HepG2 (cell line): ENCODE measurements around the gene ADGRG6. TPM values are rescaled to one million over a fixed set of nuclear protein-coding genes. Genes with fewer than 3 reads are reported as not detected.

Experiments used
- CBX5 ChIP-seq: sonication (generic); formaldehyde crosslinking; IDR thresholded peaks from 2 replicates; pipeline ENCODE4 v1.4.0; 2020; ENCODE audit warnings: missing genetic modification reagents, borderline replicate concordance
- FOXA3 ChIP-seq: IDR thresholded peaks from 2 replicates; pipeline ENCODE4 v1.6.1; 2016; ENCODE audit warnings: missing genetic modification reagents, missing compliant biosample characterization
- RBM39 ChIP-seq: fragments of 200-400 bp; formaldehyde crosslinking; IDR thresholded peaks from one replicate; pipeline ENCODE4 v1.6.1; 2018; ENCODE audit warnings: antibody characterized with exemption, mild to moderate bottlenecking, low read depth, low read length; ENCODE audit not compliant: poor library complexity, severe bottlenecking
- SATB2 ChIP-seq: sonication (generic); formaldehyde crosslinking; IDR thresholded peaks from 2 replicates; pipeline ENCODE4 v1.5.0; 2020; ENCODE audit warnings: missing genetic modification reagents
- ZNF12 ChIP-seq: sonication (generic); formaldehyde crosslinking; IDR thresholded peaks from 2 replicates; pipeline ENCODE4 v1.5.0; 2020; ENCODE audit warnings: missing genetic modification reagents
- ZNF20 ChIP-seq: sonication (generic); formaldehyde crosslinking; IDR thresholded peaks from 2 replicates; pipeline ENCODE4 v1.4.0; 2020; ENCODE audit warnings: mild to moderate bottlenecking, moderate library complexity, missing genetic modification reagents
- ZNF260 ChIP-seq: sonication (generic); formaldehyde crosslinking; IDR thresholded peaks from 2 replicates; pipeline ENCODE4 v1.4.0; 2020; ENCODE audit warnings: missing genetic modification reagents, low read depth, mild to moderate bottlenecking, borderline replicate concordance
- ZNF263 ChIP-seq: sonication (generic); formaldehyde crosslinking; IDR thresholded peaks from 2 replicates; pipeline ENCODE4 v1.4.0; 2020; ENCODE audit warnings: missing genetic modification reagents
- ZNF552 ChIP-seq: sonication (generic); formaldehyde crosslinking; IDR thresholded peaks from 2 replicates; pipeline ENCODE4 v1.9.0; 2022; ENCODE audit warnings: missing genetic modification reagents, mild to moderate bottlenecking, borderline replicate concordance
- ZNF703 ChIP-seq: sonication (generic); formaldehyde crosslinking; IDR thresholded peaks from 2 replicates; pipeline ENCODE4 v1.5.1; 2020; ENCODE audit warnings: missing genetic modification reagents, mild to moderate bottlenecking, moderate library complexity, borderline replicate concordance
- polyA plus RNA-seq, 8 experiments: library from polyadenylated mRNA; depleted of rRNA in 3 of 8; stranded (reverse) in 7 of 8; unstranded in 1 of 8; fragments of >200 nt; fragmentation: Illumina TruSeq in 4 of 8; extraction: Trizol in 4 of 8; gene quantifications; 2 replicates each; pipeline versions ENCODE4 v1.2.1 to v1.2.3, GENCODE V29; 2011 to 2016; ENCODE audit warnings: low read depth in 4 of 8, missing spikeins in 1 of 8, mixed read lengths in 1 of 8; ENCODE audit not compliant: insufficient read depth in 1 of 8
- total RNA-seq, 5 experiments: library from RNA; depleted of rRNA; stranded (reverse); fragments of >200 nt; fragmentation: Illumina TruSeq; extraction: Trizol; gene quantifications; 2 replicates each; pipeline ENCODE4 v1.2.3, GENCODE V29; 2016; ENCODE audit warnings: low read depth in 1 of 5
- TF ChIP-seq, protein P1 (sequence below): sonication (generic); formaldehyde crosslinking; IDR thresholded peaks from 2 replicates; pipeline ENCODE4 v1.8.1; 2023; ENCODE audit warnings: missing genetic modification reagents, inconsistent platforms, borderline replicate concordance
- TF ChIP-seq, protein P2 (sequence below): sonication (generic); formaldehyde crosslinking; IDR thresholded peaks from 2 replicates; pipeline ENCODE4 v1.4.0; 2020; ENCODE audit warnings: missing genetic modification reagents
- TF ChIP-seq, protein P3 (sequence below): sonication (generic); formaldehyde crosslinking; IDR thresholded peaks from 2 replicates; pipeline ENCODE4 v1.4.0; 2020; ENCODE audit warnings: mild to moderate bottlenecking, missing genetic modification reagents, borderline replicate concordance
- TF ChIP-seq, protein P4 (sequence below): sonication (generic); formaldehyde crosslinking; conservative IDR thresholded peaks from 2 replicates; pipeline ENCODE4 v1.8.0; 2022; ENCODE audit warnings: missing genetic modification reagents
- TF ChIP-seq, protein P5 (sequence below): sonication (generic); formaldehyde crosslinking; IDR thresholded peaks from 2 replicates; pipeline ENCODE4 v1.4.0; 2020; ENCODE audit warnings: missing genetic modification reagents, mild to moderate bottlenecking, borderline replicate concordance

Gene ADGRG6
- total and polyA plus RNA-seq, 2 of the 13 experiments (the other 11 are each of a cell fraction or from before 2014, with no cell fraction given): 129 to 249 TPM

DNA sequence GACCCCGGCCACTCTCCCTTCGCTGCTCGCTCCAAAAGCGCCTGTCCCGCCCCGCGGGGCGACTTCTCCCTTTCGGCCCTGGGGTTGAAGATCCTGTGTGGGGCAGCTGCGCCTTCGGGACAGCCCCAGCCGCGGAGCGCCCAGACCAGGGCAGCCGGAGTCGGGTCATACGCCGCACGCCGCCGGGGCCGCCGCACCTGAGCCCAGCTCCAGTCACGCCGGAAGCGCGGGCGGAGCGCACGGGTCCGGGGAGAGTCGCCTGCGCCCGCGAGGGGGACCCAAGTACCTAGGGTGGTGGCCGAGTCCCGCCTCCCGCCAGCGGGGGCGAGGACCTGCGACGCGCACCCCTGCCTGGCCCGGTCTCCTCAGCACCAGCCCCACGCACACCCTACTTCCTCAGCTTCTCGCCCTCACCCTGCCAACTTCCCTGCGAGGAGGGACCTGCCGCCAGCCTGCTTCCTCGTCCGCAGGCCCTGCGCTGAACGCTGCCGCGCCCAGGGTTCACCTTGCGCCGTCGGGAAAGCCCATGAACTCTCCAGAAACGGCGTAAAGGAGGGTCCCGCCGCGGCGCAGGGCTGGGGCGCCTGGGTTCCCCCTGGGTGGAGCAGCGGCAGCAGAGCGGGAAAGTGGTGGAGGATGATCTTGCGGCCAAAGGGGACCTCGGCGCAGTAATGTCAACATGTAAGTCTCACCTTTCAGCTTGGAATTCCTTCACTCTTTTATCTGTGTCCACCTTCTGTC, at the start of gene ADGRG6 (continued):
- TF ChIP-seq ZNF20 (CRISPR knock-in tag) (0 out of 2 replicates have a peak, but pooled peaks have one; percentile 45), FOXA3 (CRISPR knock-in tag) (peak; percentile 41), ZNF552 (CRISPR knock-in tag) (peak; percentile 91; the same call in 1 of the 2 replicates), ZNF260 (CRISPR knock-in tag) (no peak), ZNF12 (CRISPR knock-in tag) (0 out of 2 replicates have a peak, but pooled peaks have one; percentile 15), ZNF703 (CRISPR knock-in tag) (peak; percentile 98), CBX5 (CRISPR knock-in tag) (peak; percentile 94; the same call in 1 of the 2 replicates), RBM39 (peak; percentile 90), ZNF263 (CRISPR knock-in tag) (peak; percentile 29; the same call in 1 of the 2 replicates), SATB2 (CRISPR knock-in tag) (peak; percentile 28; the same call in 1 of the 2 replicates)
- TF ChIP-seq, protein P1, sequence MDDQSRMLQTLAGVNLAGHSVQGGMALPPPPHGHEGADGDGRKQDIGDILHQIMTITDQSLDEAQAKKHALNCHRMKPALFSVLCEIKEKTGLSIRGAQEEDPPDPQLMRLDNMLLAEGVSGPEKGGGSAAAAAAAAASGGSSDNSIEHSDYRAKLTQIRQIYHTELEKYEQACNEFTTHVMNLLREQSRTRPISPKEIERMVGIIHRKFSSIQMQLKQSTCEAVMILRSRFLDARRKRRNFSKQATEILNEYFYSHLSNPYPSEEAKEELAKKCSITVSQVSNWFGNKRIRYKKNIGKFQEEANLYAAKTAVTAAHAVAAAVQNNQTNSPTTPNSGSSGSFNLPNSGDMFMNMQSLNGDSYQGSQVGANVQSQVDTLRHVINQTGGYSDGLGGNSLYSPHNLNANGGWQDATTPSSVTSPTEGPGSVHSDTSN: 0 out of 2 replicates have a peak, but pooled peaks have one; percentile 33
- TF ChIP-seq, protein P2, sequence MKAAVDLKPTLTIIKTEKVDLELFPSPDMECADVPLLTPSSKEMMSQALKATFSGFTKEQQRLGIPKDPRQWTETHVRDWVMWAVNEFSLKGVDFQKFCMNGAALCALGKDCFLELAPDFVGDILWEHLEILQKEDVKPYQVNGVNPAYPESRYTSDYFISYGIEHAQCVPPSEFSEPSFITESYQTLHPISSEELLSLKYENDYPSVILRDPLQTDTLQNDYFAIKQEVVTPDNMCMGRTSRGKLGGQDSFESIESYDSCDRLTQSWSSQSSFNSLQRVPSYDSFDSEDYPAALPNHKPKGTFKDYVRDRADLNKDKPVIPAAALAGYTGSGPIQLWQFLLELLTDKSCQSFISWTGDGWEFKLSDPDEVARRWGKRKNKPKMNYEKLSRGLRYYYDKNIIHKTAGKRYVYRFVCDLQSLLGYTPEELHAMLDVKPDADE (CRISPR knock-in tag): peak; percentile 92
- TF ChIP-seq, protein P3, sequence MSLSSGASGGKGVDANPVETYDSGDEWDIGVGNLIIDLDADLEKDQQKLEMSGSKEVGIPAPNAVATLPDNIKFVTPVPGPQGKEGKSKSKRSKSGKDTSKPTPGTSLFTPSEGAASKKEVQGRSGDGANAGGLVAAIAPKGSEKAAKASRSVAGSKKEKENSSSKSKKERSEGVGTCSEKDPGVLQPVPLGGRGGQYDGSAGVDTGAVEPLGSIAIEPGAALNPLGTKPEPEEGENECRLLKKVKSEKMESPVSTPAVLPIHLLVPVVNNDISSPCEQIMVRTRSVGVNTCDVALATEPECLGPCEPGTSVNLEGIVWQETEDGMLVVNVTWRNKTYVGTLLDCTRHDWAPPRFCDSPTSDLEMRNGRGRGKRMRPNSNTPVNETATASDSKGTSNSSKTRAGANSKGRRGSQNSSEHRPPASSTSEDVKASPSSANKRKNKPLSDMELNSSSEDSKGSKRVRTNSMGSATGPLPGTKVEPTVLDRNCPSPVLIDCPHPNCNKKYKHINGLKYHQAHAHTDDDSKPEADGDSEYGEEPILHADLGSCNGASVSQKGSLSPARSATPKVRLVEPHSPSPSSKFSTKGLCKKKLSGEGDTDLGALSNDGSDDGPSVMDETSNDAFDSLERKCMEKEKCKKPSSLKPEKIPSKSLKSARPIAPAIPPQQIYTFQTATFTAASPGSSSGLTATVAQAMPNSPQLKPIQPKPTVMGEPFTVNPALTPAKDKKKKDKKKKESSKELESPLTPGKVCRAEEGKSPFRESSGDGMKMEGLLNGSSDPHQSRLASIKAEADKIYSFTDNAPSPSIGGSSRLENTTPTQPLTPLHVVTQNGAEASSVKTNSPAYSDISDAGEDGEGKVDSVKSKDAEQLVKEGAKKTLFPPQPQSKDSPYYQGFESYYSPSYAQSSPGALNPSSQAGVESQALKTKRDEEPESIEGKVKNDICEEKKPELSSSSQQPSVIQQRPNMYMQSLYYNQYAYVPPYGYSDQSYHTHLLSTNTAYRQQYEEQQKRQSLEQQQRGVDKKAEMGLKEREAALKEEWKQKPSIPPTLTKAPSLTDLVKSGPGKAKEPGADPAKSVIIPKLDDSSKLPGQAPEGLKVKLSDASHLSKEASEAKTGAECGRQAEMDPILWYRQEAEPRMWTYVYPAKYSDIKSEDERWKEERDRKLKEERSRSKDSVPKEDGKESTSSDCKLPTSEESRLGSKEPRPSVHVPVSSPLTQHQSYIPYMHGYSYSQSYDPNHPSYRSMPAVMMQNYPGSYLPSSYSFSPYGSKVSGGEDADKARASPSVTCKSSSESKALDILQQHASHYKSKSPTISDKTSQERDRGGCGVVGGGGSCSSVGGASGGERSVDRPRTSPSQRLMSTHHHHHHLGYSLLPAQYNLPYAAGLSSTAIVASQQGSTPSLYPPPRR (CRISPR knock-in tag): peak; percentile 90
- TF ChIP-seq, protein P4, sequence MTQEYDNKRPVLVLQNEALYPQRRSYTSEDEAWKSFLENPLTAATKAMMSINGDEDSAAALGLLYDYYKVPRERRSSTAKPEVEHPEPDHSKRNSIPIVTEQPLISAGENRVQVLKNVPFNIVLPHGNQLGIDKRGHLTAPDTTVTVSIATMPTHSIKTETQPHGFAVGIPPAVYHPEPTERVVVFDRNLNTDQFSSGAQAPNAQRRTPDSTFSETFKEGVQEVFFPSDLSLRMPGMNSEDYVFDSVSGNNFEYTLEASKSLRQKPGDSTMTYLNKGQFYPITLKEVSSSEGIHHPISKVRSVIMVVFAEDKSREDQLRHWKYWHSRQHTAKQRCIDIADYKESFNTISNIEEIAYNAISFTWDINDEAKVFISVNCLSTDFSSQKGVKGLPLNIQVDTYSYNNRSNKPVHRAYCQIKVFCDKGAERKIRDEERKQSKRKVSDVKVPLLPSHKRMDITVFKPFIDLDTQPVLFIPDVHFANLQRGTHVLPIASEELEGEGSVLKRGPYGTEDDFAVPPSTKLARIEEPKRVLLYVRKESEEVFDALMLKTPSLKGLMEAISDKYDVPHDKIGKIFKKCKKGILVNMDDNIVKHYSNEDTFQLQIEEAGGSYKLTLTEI: no peak
- TF ChIP-seq, protein P5, sequence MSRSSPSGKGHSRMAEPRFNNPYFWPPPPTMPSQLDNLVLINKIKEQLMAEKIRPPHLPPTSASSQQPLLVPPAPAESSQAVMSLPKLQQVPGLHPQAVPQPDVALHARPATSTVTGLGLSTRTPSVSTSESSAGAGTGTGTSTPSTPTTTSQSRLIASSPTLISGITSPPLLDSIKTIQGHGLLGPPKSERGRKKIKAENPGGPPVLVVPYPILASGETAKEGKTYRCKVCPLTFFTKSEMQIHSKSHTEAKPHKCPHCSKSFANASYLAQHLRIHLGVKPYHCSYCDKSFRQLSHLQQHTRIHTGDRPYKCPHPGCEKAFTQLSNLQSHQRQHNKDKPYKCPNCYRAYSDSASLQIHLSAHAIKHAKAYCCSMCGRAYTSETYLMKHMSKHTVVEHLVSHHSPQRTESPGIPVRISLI (CRISPR knock-in tag): peak; percentile 76; the same call in 1 of the 2 replicates
